HPDE6-E6E7 (cell line): ENCODE data around the gene NUP160.
"Not testable (repeated sequence)": the region's sequence is repeated elsewhere in the genome, so short reads cannot be mapped to it uniquely, and the experiment has no call there.

Experiments
- DNase-seq: peaks from one replicate; pipeline ENCODE4 v3.0.0; 2011; ENCODE audit warnings: missing footprints; ENCODE audit errors: extremely low spot score

The NUP160 gene

GRCh38 chr11:47847892-47848699, at the start of gene NUP160:
Gene NUP160 (minus strand): TSS chr11:47848350. CDS start chr11:47848318, 32 bp downstream.
- DNase-seq: peak; percentile 73

GRCh38 chr11:47896199-47896598, 48.0 kb upstream of the NUP160 start:
- DNase-seq: no peak

- DNase-seq: no peak
Observed at GRCh38 chr11:47895035-47895434, 46.9 kb upstream of the NUP160 start.

GRCh38 chr11:47892546-47893276, 44.6 kb upstream of the NUP160 start:
- DNase-seq: not testable (repeated sequence)

GRCh38 chr11:47891886-47892285, 43.7 kb upstream of the NUP160 start:
- no peak for DNase-seq

- no peak for DNase-seq
Observed at GRCh38 chr11:47889714-47890441, 41.7 kb upstream of the NUP160 start.

GRCh38 chr11:47887910-47888569, 39.9 kb upstream of the NUP160 start:
- DNase-seq: no peak

GRCh38 chr11:47886096-47886495, 37.9 kb upstream of the NUP160 start:
- no peak for DNase-seq

- not testable (repeated sequence) for DNase-seq
Observed at GRCh38 chr11:47882437-47882836, 34.3 kb upstream of the NUP160 start.

GRCh38 chr11:47881145-47881544, 33.0 kb upstream of the NUP160 start:
- DNase-seq: no peak

- no peak for DNase-seq
Observed at GRCh38 chr11:47879259-47880158, 31.4 kb upstream of the NUP160 start.

- DNase-seq: not testable (repeated sequence)
Observed at GRCh38 chr11:47875858-47876257, 27.7 kb upstream of the NUP160 start.

- DNase-seq: no peak
Observed at GRCh38 chr11:47870404-47870803, 22.3 kb upstream of the NUP160 start.

- DNase-seq: peak; percentile 20
Observed at GRCh38 chr11:47869544-47870393, 21.6 kb upstream of the NUP160 start.

- DNase-seq: no peak
Observed at GRCh38 chr11:47867823-47868222, 19.7 kb upstream of the NUP160 start.

- DNase-seq: not testable (repeated sequence)
Observed at GRCh38 chr11:47866892-47867291, 18.7 kb upstream of the NUP160 start.

GRCh38 chr11:47864901-47865300, 16.8 kb upstream of the NUP160 start:
- DNase-seq: no peak

- no peak for DNase-seq
Observed at GRCh38 chr11:47863898-47864430, 15.8 kb upstream of the NUP160 start.

GRCh38 chr11:47863189-47863897, 15.2 kb upstream of the NUP160 start:
- no peak for DNase-seq
